HepG2 (cell line): ENCODE measurements around the gene CCDC87. TPM values are rescaled to one million over a fixed set of nuclear protein-coding genes. Genes with fewer than 3 reads are reported as not detected.

ENCODE experiments used
- ATAC-seq: fragments of 200-7000 bp; cut with Tn5 transposase; 3 replicates; pipeline ENCODE4 v1.9.1; 2020; ENCODE audit warnings: mild to moderate bottlenecking, moderate library complexity
- BruUV-seq: library from RNA; stranded (reverse); fragments of 400-500 nt; replicated peaks from 2 replicates; lab custom pipeline; 2021; lab: Mats Ljungman, UMichigan
- CTCF ChIA-PET: fragments of 300-600 bp; formaldehyde crosslinking; extraction: SDS; loops from one replicate; lab custom pipeline; 2021; ENCODE audit warnings: low total read pairs, inconsistent platforms, low intra/inter-chr PET ratio; lab: Yijun Ruan, JAX
- POLR2A ChIA-PET: fragments of 350-600 bp; sonication (Branson Sonifier 250); formaldehyde crosslinking; loops from one replicate; lab custom pipeline; 2020; ENCODE audit warnings: antibody characterized with exemption, inconsistent platforms; lab: Yijun Ruan, JAX
- DNase-seq: peaks from one replicate; pipeline ENCODE4 v3.0.0-alpha.2; 2015; ENCODE audit warnings: low spot score
- FAIRE-seq: peaks from 3 replicates; lab custom pipeline; 2011; peaks lifted over from hg19 to GRCh38; lab: Jason Lieb, UNC
- H2AFZ ChIP-seq: one replicate; pipeline ENCODE4 v1.6.1; 2011; ENCODE audit warnings: low read length, inconsistent platforms
- H3K27ac ChIP-seq: fragments of 300-600 bp; 3 replicates; pipeline ENCODE4 v1.8.0; 2011; ENCODE audit warnings: mixed run types, mild to moderate bottlenecking, mixed read lengths, low read length, inconsistent platforms; ENCODE audit not compliant: insufficient read depth; ENCODE audit errors: extremely low read length
- H3K27me3 ChIP-seq, 2 experiments: fragments of 200-600 bp in 1 of 2; 2 replicates in 1 of 2; 3 replicates in 1 of 2; pipeline versions ENCODE4 v1.6.0 to v1.8.0; 2011; ENCODE audit warnings: low read length in 2 of 2, mild to moderate bottlenecking in 2 of 2, moderate library complexity in 2 of 2, inconsistent platforms in 1 of 2; ENCODE audit not compliant: insufficient read depth in 2 of 2, control insufficient read depth in 1 of 2
- H3K36me3 ChIP-seq, 2 experiments: fragments of 200-600 bp in 1 of 2; replicated peaks in 1 of 2; 2 replicates in 1 of 2; 3 replicates in 1 of 2; pipeline versions ENCODE4 v1.5.1 to v1.8.0; 2011; ENCODE audit warnings: low read length in 2 of 2, inconsistent platforms in 1 of 2; ENCODE audit not compliant: insufficient read depth in 2 of 2, control insufficient read depth in 1 of 2
- H3K4me1 ChIP-seq: 2 replicates; pipeline ENCODE4 v1.5.1; 2012; ENCODE audit warnings: low read length, inconsistent platforms; ENCODE audit not compliant: insufficient read depth
- H3K4me2 ChIP-seq: 2 replicates; pipeline ENCODE4 v1.6.0; 2011; ENCODE audit warnings: low read depth, low read length, inconsistent platforms
- H3K4me3 ChIP-seq, 3 experiments: fragments of 200-600 bp in 1 of 3; sonication (generic), shearing (Covaris generic) in 1 of 3; replicated peaks in 1 of 3; 2 replicates each; pipeline ENCODE4 v1.5.1; 2011 to 2016; ENCODE audit warnings: low read length in 3 of 3, inconsistent platforms in 2 of 3, low read depth in 2 of 3, mild to moderate bottlenecking in 2 of 3, control low read depth in 1 of 3, mixed read lengths in 1 of 3; ENCODE audit not compliant: insufficient read depth in 1 of 3
- H3K79me2 ChIP-seq: one replicate; pipeline ENCODE4 v1.6.1; 2011; ENCODE audit warnings: low read length, inconsistent platforms; ENCODE audit not compliant: insufficient read depth
- H3K9ac ChIP-seq: 2 replicates; pipeline ENCODE4 v1.6.0; 2011; ENCODE audit warnings: mild to moderate bottlenecking, low read depth, low read length, inconsistent platforms; ENCODE audit not compliant: insufficient read depth
- H3K9me3 ChIP-seq: 2 replicates; pipeline ENCODE4 v1.5.1; 2012; ENCODE audit warnings: mild to moderate bottlenecking, low read length
- H4K20me1 ChIP-seq: 2 replicates; pipeline ENCODE4 v1.6.0; 2011; ENCODE audit warnings: inconsistent platforms, mild to moderate bottlenecking, low read length, moderate library complexity; ENCODE audit not compliant: insufficient read depth
- FOXA1 ChIP-seq, 2 experiments: fragments of 450-650 bp in 1 of 2; sonication (generic) in 1 of 2; formaldehyde crosslinking in 1 of 2; IDR thresholded peaks; 2 replicates each; pipeline versions ENCODE4 v1.4.0 to v1.6.1; 2016 to 2020; ENCODE audit warnings: missing genetic modification reagents in 1 of 2
- IRF2 ChIP-seq: IDR thresholded peaks from 2 replicates; pipeline ENCODE4 v1.6.1; 2018; ENCODE audit warnings: missing genetic modification reagents, missing compliant biosample characterization
- NFRKB ChIP-seq: fragments of 450-650 bp; IDR thresholded peaks from 2 replicates; pipeline ENCODE4 v1.6.1; 2017
- RCOR2 ChIP-seq: IDR thresholded peaks from 2 replicates; pipeline ENCODE4 v1.6.1; 2016; ENCODE audit warnings: missing biosample characterization, missing genetic modification reagents
- SAP130 ChIP-seq: IDR thresholded peaks from 2 replicates; pipeline ENCODE4 v1.6.1; 2016; ENCODE audit warnings: low read depth
- ZNF18 ChIP-seq: sonication (generic); formaldehyde crosslinking; IDR thresholded peaks from 2 replicates; pipeline ENCODE4 v1.8.0; 2022; ENCODE audit warnings: mild to moderate bottlenecking, missing genetic modification reagents; ENCODE audit not compliant: insufficient replicate concordance
- ZNF362 ChIP-seq: sonication (generic); formaldehyde crosslinking; IDR thresholded peaks from 2 replicates; pipeline ENCODE4 v1.4.0; 2020; ENCODE audit warnings: missing genetic modification reagents, mild to moderate bottlenecking, borderline replicate concordance
- WGBS: methylation state at CpG from one replicate; pipeline ENCODE4 v1.1.6; 2017; ENCODE audit warnings: low lambda C conversion rate; 5-methylcytosine and 5-hydroxymethylcytosine counted together
- in situ Hi-C: cut with HindIII; loops from 2 replicates; pipeline ENCODE4 v1.10.0; 2017; ENCODE audit warnings: low pct_unique_long_range_greater_than_20kb; ENCODE audit not compliant: extremely low pct_ligation_motif_present
- intact Hi-C: fragments of 100-400 bp; cut with micrococcal nuclease; formaldehyde crosslinking; loops from one replicate; pipeline ENCODE4 v1.10.0; 2022; ENCODE audit not compliant: unreplicated experiment
- polyA plus RNA-seq, 8 experiments: library from polyadenylated mRNA; depleted of rRNA in 3 of 8; stranded (reverse) in 7 of 8; unstranded in 1 of 8; fragments of >200 nt; fragmentation: Illumina TruSeq in 4 of 8; extraction: Trizol in 4 of 8; gene quantifications; 2 replicates each; pipeline versions ENCODE4 v1.2.1 to v1.2.3, GENCODE V29; 2011 to 2016; ENCODE audit warnings: low read depth in 4 of 8, missing spikeins in 1 of 8, mixed read lengths in 1 of 8; ENCODE audit not compliant: insufficient read depth in 1 of 8
- total RNA-seq, 5 experiments: library from RNA; depleted of rRNA; stranded (reverse); fragments of >200 nt; fragmentation: Illumina TruSeq; extraction: Trizol; gene quantifications; 2 replicates each; pipeline ENCODE4 v1.2.3, GENCODE V29; 2016; ENCODE audit warnings: low read depth in 1 of 5

The CCDC87 gene
- total and polyA plus RNA-seq, 2 of the 13 experiments (the other 11 are each of a cell fraction or from before 2014, with no cell fraction given): 0.05 to 0.42 TPM

DNA sequence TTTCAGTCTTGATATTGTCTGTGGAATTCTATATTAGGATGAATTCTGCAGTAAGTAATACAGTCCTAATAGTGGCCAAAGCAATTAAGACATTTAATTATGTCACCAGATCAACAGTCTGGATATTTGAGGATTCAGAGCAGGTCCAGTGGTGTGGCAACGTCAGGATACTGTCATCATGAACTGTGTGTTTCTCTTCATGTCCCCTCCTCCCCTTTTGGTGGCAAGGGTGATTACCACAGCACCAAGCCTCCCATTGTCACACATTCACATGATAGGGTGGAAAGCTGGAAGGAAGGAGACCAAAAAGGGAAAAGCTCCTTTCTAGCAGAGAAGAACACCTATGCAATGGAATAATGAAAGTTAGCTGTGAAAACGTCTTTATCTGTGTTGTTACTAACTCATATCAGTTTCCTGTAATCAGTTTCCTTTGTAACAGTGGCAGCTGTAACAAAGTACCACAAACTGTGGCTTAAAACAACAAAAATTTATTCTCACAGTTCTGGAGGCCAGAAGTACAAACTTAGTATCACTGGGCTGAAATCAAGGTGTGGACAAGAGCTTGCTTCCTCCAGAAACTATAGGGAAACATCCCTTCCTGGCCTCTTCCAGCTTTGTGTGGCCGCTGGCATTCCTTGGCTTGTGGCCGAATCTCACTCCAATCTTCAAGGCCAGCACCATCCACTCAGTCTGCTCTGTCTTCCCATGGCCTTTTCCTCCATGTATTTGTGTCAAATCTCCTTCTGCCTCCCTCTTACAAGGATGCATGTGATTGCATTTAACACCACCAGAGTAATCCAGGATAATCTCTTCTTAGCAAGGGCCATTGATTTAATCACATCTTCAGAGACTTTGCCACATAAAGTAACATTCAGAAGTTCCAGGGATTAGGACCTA lies 17.1 kb upstream of the CCDC87 start:
- no peak for FAIRE-seq
- H3K27ac ChIP-seq: no peak overlapping the region
- intact Hi-C loops: no loop called here

More for the DNA sequence above, 17.1 kb upstream of the CCDC87 start:
- no peak for TF ChIP-seq SAP130 (CRISPR knock-in tag)
- TF ChIP-seq NFRKB: no peak
- TF ChIP-seq IRF2 (CRISPR knock-in tag): no peak
- TF ChIP-seq FOXA1 (IDR thresholded peaks at IDR 0.05): no peak
- TF ChIP-seq FOXA1 (CRISPR knock-in tag; IDR thresholded peaks at IDR 0.05): no peak
- no peak for TF ChIP-seq ZNF18
- TF ChIP-seq ZNF362 (CRISPR knock-in tag): no peak
- no peak for TF ChIP-seq RCOR2 (CRISPR knock-in tag)
- H3K4me1 ChIP-seq: peaks cover 27% of the 10 kb centered on the region
- POLR2A ChIA-PET: interaction anchor here (2.6 kb wide), 1 partner anchor 18 kb away, joined by 9 read pairs; the partner anchor contains the start of genes CCDC87 and CCS
- WGBS: 66% methylated on average over 4 of the region's 4 CpGs
- H3K27me3 ChIP-seq: no peaks in the 10 kb centered on the region
- H3K9ac ChIP-seq: no peak overlapping the region
- DNase-seq: no peak
- in situ Hi-C loops: no loop called here
- H3K79me2 ChIP-seq: no peaks in the 10 kb centered on the region
- no peak for ATAC-seq
- no peaks in the 10 kb centered on the region for H4K20me1 ChIP-seq
- H3K4me2 ChIP-seq: no peak overlapping the region
- CTCF ChIA-PET: no interaction called here
- H3K9me3 ChIP-seq: no peaks in the 10 kb centered on the region
- no peak overlapping the region for H2AFZ ChIP-seq
- BruUV-seq: TSS peak; percentile 29
- H3K36me3 ChIP-seq: peaks cover 2 to 6% of the 10 kb centered on the region in 2 experiments; a peak in 3 of 5 replicates
- H3K4me3 ChIP-seq: no peak overlapping the region
